HFF-Myc (cell line): ENCODE data around the gene SST.

ENCODE experiments used
- DNase-seq: peaks from one replicate; pipeline ENCODE4 v3.0.0-alpha.2; 2011; ENCODE audit warnings: low read depth; ENCODE audit errors: extremely low read depth
- H3K4me3 ChIP-seq: replicated peaks from 2 replicates; pipeline ENCODE4 v1.5.1; 2011; ENCODE audit warnings: low read depth, mild to moderate bottlenecking, control low read depth, low read length
- CTCF ChIP-seq: IDR thresholded peaks from 2 replicates; pipeline ENCODE4 v1.5.1; 2012; ENCODE audit warnings: mild to moderate bottlenecking, low read depth, low read length, control low read depth; ENCODE audit errors: missing control alignments

The SST gene

GRCh38 chr3:187639927-187640568, 30.1 kb downstream of the SST start:
- TF ChIP-seq CTCF: no peak
- H3K4me3 ChIP-seq: no peak overlapping the region
- DNase-seq: no peak

- H3K4me3 ChIP-seq: no peak overlapping the region
- no peak for DNase-seq
- no peak for TF ChIP-seq CTCF
These were observed 33.7 kb downstream of the SST start for GRCh38 chr3:187636528-187636927.

- TF ChIP-seq CTCF: no peak
- DNase-seq: no peak
These were observed 39.8 kb downstream of the SST start for GRCh38 chr3:187630404-187630803.

GRCh38 chr3:187629711-187630110, 40.5 kb downstream of the SST start:
- no peak for TF ChIP-seq CTCF
- no peak overlapping the region for H3K4me3 ChIP-seq
- no peak for DNase-seq

More at GRCh38 chr3:187630404-187630803, 39.8 kb downstream of the SST start:
- H3K4me3 ChIP-seq: no peak overlapping the region

- no peak for TF ChIP-seq CTCF
- H3K4me3 ChIP-seq: no peak overlapping the region
- no peak for DNase-seq
These were observed 42.0 kb downstream of the SST start for GRCh38 chr3:187628169-187628568.

GRCh38 chr3:187626581-187626980, 43.6 kb downstream of the SST start:
- DNase-seq: no peak
- TF ChIP-seq CTCF: no peak
- no peak overlapping the region for H3K4me3 ChIP-seq

GRCh38 chr3:187624588-187624987, 45.6 kb downstream of the SST start:
- TF ChIP-seq CTCF: no peak
- no peak overlapping the region for H3K4me3 ChIP-seq
- DNase-seq: no peak
